Bronchus fibroblast of lung (primary cell): ENCODE results near the gene LCE3D. TPM values are rescaled to one million over a fixed set of nuclear protein-coding genes. Genes with fewer than 3 reads are reported as not detected.

ENCODE experiments used
- total RNA-seq: library from RNA; depleted of rRNA; stranded (reverse); fragments of >200 nt; gene quantifications from 2 replicates; pipeline ENCODE4 v1.2.3, GENCODE V29; 2015

LCE3D gene, protein sequence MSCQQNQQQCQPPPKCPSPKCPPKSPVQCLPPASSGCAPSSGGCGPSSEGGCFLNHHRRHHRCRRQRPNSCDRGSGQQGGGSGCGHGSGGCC
- not detected in 2 replicates for total RNA-seq

DNA sequence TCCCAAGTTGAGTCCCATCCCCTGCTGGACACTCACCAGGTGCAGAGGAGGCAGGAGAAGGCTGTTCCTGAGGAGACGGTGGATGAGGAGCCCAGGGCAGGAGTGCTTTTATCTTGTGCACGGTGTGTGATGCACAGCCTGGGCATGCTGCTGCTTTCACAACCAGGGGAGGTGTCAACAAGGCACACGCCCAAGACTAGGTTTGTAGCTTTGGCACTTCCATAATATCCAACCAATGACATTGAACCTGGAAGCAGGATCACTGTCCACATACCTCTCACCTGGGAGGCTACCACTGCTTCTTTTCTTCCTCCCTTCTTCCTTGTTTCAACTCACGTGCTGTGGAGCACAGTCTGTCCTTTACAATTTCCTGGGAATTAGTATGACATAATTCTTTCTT is at the start of gene LCE3D:
LCE3D (minus strand) TSS at position 84 of the 400 bp plus-strand sequence. CDS start 580 bp downstream, outside the sequence.

DNA sequence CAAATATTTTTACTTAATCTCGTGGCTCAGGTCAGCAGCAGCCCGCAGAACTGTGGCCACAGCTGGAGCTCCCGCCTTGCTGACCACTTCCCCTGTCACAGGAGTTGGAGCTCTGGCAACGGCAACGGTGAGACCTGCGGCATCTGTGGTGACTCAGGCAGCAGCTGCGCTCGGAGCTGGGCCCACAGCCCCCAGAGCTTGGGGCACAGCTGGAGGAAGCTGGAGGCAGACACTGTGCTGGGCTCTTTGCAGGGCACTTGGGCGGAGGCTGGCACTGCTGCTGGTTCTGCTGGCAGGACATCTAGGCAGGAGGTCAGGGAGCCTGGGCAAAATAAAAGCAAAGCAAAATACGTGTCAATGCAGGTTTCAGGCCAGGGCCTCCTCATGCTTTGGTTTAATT is 42.5 kb upstream of the LCE3D start, which contains the start of gene LCE3A:
LCE3A (minus strand) TSS at position 301 of the 400 bp plus-strand sequence; CDS start at position 301, 0 bp downstream.

DNA sequence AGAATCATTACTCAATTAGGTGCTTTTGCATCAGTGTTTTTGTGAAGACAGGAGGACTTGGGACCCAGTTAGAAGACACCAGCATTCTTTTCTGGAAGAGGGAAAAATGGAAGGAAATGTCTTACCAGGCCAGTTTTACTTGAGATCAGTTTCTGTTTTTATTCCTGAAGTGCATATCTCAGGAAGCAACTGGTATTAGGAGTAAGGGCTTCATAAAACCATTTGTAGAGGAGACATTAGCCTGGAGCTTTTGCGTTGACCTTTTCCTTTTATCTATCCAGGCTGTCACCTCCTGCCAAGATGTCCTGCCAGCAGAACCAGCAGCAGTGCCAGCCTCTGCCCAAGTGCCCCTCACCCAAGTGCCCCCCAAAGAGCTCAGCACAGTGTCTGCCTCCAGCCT is 33.2 kb upstream of the LCE3D start, which contains the start of gene LCE3B:
LCE3B (plus strand) TSS at position 301 of the 400 bp plus-strand sequence; CDS start at position 301, 0 bp downstream.

DNA sequence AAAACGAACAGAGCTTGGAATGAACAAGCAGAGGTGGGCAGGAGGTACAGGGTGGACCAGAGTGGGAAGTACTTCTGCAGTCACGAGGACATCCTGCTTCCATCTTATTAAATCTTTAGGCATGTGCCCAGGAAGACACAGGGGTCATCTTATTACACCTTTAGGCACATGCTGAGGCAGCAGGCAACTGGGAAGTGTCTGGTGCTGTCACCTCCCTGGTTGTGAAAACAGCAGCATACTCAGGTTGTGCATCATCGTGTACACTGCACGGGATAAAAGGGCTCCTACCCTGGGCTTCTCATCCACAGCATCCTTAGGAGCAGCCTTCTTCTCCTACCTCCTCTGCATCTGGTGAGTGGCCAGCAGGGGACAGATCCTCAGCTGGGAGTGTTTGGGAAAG is 19.6 kb upstream of the LCE3D start, which contains the start of gene LCE3C:
LCE3C (plus strand) TSS at position 301 of the 400 bp plus-strand sequence. CDS start 498 bp downstream, outside the sequence.

DNA sequence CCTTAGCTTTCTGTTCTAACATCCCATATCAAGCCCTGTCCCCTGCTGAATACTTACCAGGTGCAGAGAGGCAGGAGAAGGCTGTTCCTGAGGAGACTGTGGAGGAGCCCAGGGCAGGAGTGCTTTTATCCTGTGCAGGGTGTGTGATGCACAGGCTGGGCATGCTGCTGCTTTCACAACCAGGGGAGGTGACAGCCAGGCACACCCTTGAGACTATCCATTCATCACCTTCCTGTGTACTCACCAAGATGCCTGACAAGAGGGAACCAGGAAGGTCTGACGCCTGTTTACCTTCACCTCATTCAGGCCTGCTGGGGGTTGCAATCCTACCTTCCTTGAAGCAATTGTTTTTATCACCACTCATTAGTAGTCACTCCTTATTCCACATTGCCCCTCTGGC is 13.6 kb downstream of the LCE3D start, which contains the start of gene LCE3E:
LCE3E (minus strand) TSS at position 100 of the 400 bp plus-strand sequence. CDS start 572 bp downstream, outside the sequence.

Other genes starting within 250 kb of the LCE3D start
- not detected in 2 replicates for gene FLG2, start 220.5 kb downstream of the LCE3D start, total RNA-seq
- not detected in 2 replicates for gene CRNN, start 166.3 kb downstream of the LCE3D start, total RNA-seq
- gene LCE5A, start 69.7 kb downstream of the LCE3D start, total RNA-seq = not detected in 2 replicates
- not detected in 2 replicates for gene CRCT1, start 66.0 kb downstream of the LCE3D start, total RNA-seq
- not detected in 2 replicates for gene LCE3E, start 13.7 kb downstream of the LCE3D start, total RNA-seq
- not detected in 2 replicates for gene LCE3C, start 19.7 kb upstream of the LCE3D start, total RNA-seq
- not detected in 2 replicates for gene LCE3B, start 33.3 kb upstream of the LCE3D start, total RNA-seq
- not detected in 2 replicates for gene LCE3A, start 42.6 kb upstream of the LCE3D start, total RNA-seq
- gene LCE2D, start 82.9 kb upstream of the LCE3D start, total RNA-seq = not detected in 2 replicates
- not detected in 2 replicates for gene LCE2C, start 94.8 kb upstream of the LCE3D start, total RNA-seq
- gene LCE2B, start 105.6 kb upstream of the LCE3D start, total RNA-seq = not detected in 2 replicates
- not detected in 2 replicates for gene LCE2A, start 117.8 kb upstream of the LCE3D start, total RNA-seq
- gene LCE4A, start 127.6 kb upstream of the LCE3D start, total RNA-seq = not detected in 2 replicates
- not detected in 2 replicates for gene KPRP, start 177.5 kb upstream of the LCE3D start, total RNA-seq
- gene LCE1F, start 194.6 kb upstream of the LCE3D start, total RNA-seq = not detected in 2 replicates
- gene LCE1E, start 205.7 kb upstream of the LCE3D start, total RNA-seq = not detected in 2 replicates
- gene LCE1D, start 216.2 kb upstream of the LCE3D start, total RNA-seq = not detected in 2 replicates
- not detected in 2 replicates for gene LCE1C, start 226.1 kb upstream of the LCE3D start, total RNA-seq
- not detected in 2 replicates for gene LCE1B, start 231.5 kb upstream of the LCE3D start, total RNA-seq
- not detected in 2 replicates for gene LCE1A, start 247.0 kb upstream of the LCE3D start, total RNA-seq